ENCODE measurements around the gene TNFRSF9. TPM values are rescaled to one million over a fixed set of nuclear protein-coding genes. Genes with fewer than 3 reads are reported as not detected.

Gene TNFRSF9
- total and polyA plus RNA-seq, 2 of the 8 experiments (the other 6 are each of a cell fraction or from before 2014, with no cell fraction given): not detected

DNA sequence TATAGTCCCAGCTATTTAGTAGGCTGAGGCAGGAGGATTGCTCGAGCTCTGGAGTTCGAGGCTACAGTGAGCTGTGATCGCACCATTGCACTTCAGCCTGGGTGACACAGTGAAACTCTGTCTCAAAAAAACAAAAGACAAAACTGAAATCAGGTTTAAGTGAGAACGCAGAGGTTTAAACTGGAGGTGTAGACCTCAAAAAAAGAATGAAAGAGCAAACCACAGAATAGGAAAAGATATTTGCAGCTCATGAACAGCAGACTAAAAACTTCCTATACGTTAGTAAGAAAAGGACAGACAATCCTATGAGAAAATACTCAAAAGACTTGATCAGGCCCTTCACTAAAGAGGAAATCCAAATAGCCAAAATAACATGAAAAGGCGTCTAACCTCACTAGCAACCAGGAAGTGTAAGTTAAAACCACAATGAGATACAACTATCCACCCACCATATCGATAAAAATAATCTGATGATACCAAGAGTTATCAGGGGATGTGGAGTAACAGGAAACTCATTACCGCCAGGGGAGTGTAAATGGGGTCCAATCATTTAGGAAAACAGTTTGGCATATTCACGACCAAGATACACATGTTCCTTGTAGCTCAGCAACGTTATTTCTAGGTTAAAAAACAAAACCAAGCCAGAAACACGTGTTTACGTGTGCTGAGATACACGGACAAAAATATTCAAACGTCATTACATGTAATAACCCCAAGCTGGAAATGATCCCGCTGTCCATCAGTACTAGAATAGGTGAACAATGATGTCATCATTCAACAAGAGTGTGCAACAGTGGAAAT is 9.8 kb downstream of the TNFRSF9 start:
- H3K4me3 ChIP-seq (ENCODE audit: extremely low read depth in 1 of 4, insufficient read depth in 2 of 4, low read depth in 3 of 4, low read length in 4 of 4): no peak overlapping the region
- H2BK120ac ChIP-seq (replicated peaks; ENCODE audit: low read depth, low read length): no peak overlapping the region
- no peak overlapping the region for H3K18ac ChIP-seq (ENCODE audit: extremely low read depth, low read length)
- FAIRE-seq (no peak), DNase-seq (ENCODE audit: low read depth in 1 of 2, low spot score in 2 of 2) (no peak)
- H3K56ac ChIP-seq (replicated peaks; ENCODE audit: insufficient read length, low read depth, low read length): no peak overlapping the region
- no peak overlapping the region for H2AK5ac ChIP-seq (ENCODE audit: low read depth, low read length)
- 87% methylated on average over 15 of the region's 15 CpGs; no CpG with 5 or more reads in 1 of the 2 experiments for WGBS, 2 experiments (ENCODE audit: extremely low coverage in 1 of 2, insufficient coverage in 1 of 2, insufficient read length in 1 of 2, insufficient replicate concordance in 2 of 2, low coverage in 1 of 2, low lambda C conversion rate in 2 of 2, missing lambda C conversion rate in 1 of 2)
- no peaks in the 10 kb centered on the region; the same call in 1 of the 2 replicates for H3K79me1 ChIP-seq (ENCODE audit: low read depth, low read length)
- no peak overlapping the region for H2BK5ac ChIP-seq (ENCODE audit: low read depth, low read length)
- H2BK15ac ChIP-seq (ENCODE audit: low read length): no peak overlapping the region
- no peak overlapping the region for H4K8ac ChIP-seq (ENCODE audit: extremely low read depth, insufficient read depth, low read length)
- POLR2A ChIA-PET (ENCODE audit: partially characterized antibody): no interaction called here
- no peak overlapping the region for H3K14ac ChIP-seq (ENCODE audit: insufficient read length)
- no peak overlapping the region for H3K4me2 ChIP-seq (ENCODE audit: insufficient read depth in 1 of 2, low read depth in 2 of 2, low read length in 2 of 2)
- H3K27ac ChIP-seq (ENCODE audit: low read depth, low read length): no peak overlapping the region
- CTCF ChIA-PET (ENCODE audit: partially characterized antibody): no interaction called here
- H3K79me2 ChIP-seq (ENCODE audit: control insufficient read depth in 1 of 2, insufficient read depth in 2 of 2, low read length in 2 of 2): no peaks in the 10 kb centered on the region
- H4K91ac ChIP-seq (replicated peaks; ENCODE audit: insufficient read length, low read length): no peak overlapping the region
- no peaks in the 10 kb centered on the region; the same call in 1 of the 2 replicates for H3K23me2 ChIP-seq (ENCODE audit: low read depth, low read length)
- no peak overlapping the region for H2BK12ac ChIP-seq (ENCODE audit: low read depth, low read length)
- H4K5ac ChIP-seq (ENCODE audit: insufficient read length, low read depth, low read length): no peak overlapping the region
- TF ChIP-seq RBBP5 (IDR thresholded peaks at IDR 0.05; ENCODE audit: borderline replicate concordance, low read depth, low read length) (no peak), SRF (IDR thresholded peaks at IDR 0.05; ENCODE audit: low read depth, low read length) (no peak), HDAC2 (IDR thresholded peaks at IDR 0.05; ENCODE audit: borderline replicate concordance in 1 of 2, low read depth in 2 of 2, low read length in 2 of 2) (no peak), EZH2 (IDR thresholded peaks at IDR 0.05; ENCODE audit: low read depth, low read length, severe bottlenecking) (no peak), GTF2F1 (IDR thresholded peaks at IDR 0.05; ENCODE audit: borderline replicate concordance, low read depth, low read length) (no peak)
- H3K27me3 ChIP-seq (replicated peaks in 1 of 4; ENCODE audit: control insufficient read depth in 3 of 4, extremely low read depth in 1 of 4, insufficient read depth in 3 of 4, low read length in 3 of 4): no peaks in the 10 kb centered on the region
- no peaks in the 10 kb centered on the region for H4K20me1 ChIP-seq (replicated peaks in 1 of 2; ENCODE audit: control insufficient read depth in 1 of 2, insufficient read depth in 2 of 2, low read length in 2 of 2)
- H2BK20ac ChIP-seq (ENCODE audit: low read length): no peak overlapping the region
- H3K9me3 ChIP-seq (ENCODE audit: insufficient read depth in 2 of 2, low read depth in 1 of 2, low read length in 1 of 2): no peaks in the 10 kb centered on the region
- H3K4ac ChIP-seq (replicated peaks; ENCODE audit: insufficient read length, low read depth, low read length): no peak overlapping the region
- H2AFZ ChIP-seq (ENCODE audit: low read length): no peak overlapping the region
- no peak overlapping the region for H3K9ac ChIP-seq (replicated peaks in 1 of 4; ENCODE audit: extremely low read depth in 1 of 4, low read depth in 3 of 4, low read length in 3 of 4)
- no peak overlapping the region for H3K23ac ChIP-seq (ENCODE audit: insufficient read length)
- H3K36me3 ChIP-seq (ENCODE audit: control insufficient read depth in 2 of 4, insufficient read depth in 4 of 4, low read length in 3 of 4): no peaks in the 10 kb centered on the region
- H3K4me1 ChIP-seq (replicated peaks in 1 of 4; ENCODE audit: control insufficient read depth in 3 of 4, insufficient read depth in 4 of 4, low read length in 3 of 4): no peaks in the 10 kb centered on the region

Data from H1 (cell line).